SK-N-SH treated with all-trans-retinoic acid at 6 μM for 48 hours (cell line): Measurements from ENCODE around the gene MAP3K2.

Source experiments
- ARNTL ChIP-seq: fragments of 450-650 bp; formaldehyde crosslinking; IDR thresholded peaks from 2 replicates; pipeline ENCODE4 v1.5.0; 2020; ENCODE audit warnings: low read depth, mild to moderate bottlenecking, moderate library complexity, borderline replicate concordance
- CSDC2 ChIP-seq: fragments of 250-450 bp; sonication (Bioruptor Pico); IDR thresholded peaks from 2 replicates; pipeline ENCODE4 v1.5.0; 2020; ENCODE audit warnings: mild to moderate bottlenecking, moderate library complexity
- ESRRG ChIP-seq: fragments of 250-450 bp; sonication (Bioruptor Pico); IDR thresholded peaks from 2 replicates; pipeline ENCODE4 v1.6.1; 2021; ENCODE audit warnings: mild to moderate bottlenecking
- GLIS3 ChIP-seq: fragments of 250-450 bp; sonication (Bioruptor Pico); IDR thresholded peaks from 2 replicates; pipeline ENCODE4 v1.5.0; 2020; ENCODE audit warnings: mild to moderate bottlenecking, moderate library complexity
- PATZ1 ChIP-seq: fragments of 250-450 bp; sonication (Bioruptor Pico); IDR thresholded peaks from 2 replicates; pipeline ENCODE4 v1.8.0; 2020; ENCODE audit warnings: mild to moderate bottlenecking, moderate library complexity, borderline replicate concordance
- POU6F1 ChIP-seq: fragments of 250-450 bp; sonication (Bioruptor Pico); IDR thresholded peaks from 2 replicates; pipeline ENCODE4 v1.8.0; 2021; ENCODE audit warnings: low read depth, mild to moderate bottlenecking, moderate library complexity, borderline replicate concordance
- SNAI2 ChIP-seq: fragments of 250-450 bp; sonication (Bioruptor Pico); IDR thresholded peaks from 2 replicates; pipeline ENCODE4 v1.5.0; 2020; ENCODE audit warnings: mild to moderate bottlenecking, moderate library complexity
- TCF4 ChIP-seq: fragments of 250-450 bp; sonication (Bioruptor Pico); IDR thresholded peaks from 2 replicates; pipeline ENCODE4 v1.8.0; 2021; ENCODE audit warnings: mild to moderate bottlenecking, moderate library complexity, borderline replicate concordance
- TOX ChIP-seq: fragments of 250-450 bp; sonication (Bioruptor Pico); IDR thresholded peaks from 2 replicates; pipeline ENCODE4 v1.8.0; 2021; ENCODE audit warnings: mild to moderate bottlenecking, moderate library complexity, borderline replicate concordance
- ZFP3 ChIP-seq: fragments of 250-450 bp; sonication (Bioruptor Pico); IDR thresholded peaks from 2 replicates; pipeline ENCODE4 v1.5.0; 2020; ENCODE audit warnings: mild to moderate bottlenecking, moderate library complexity
- ZNF8 ChIP-seq: fragments of 450-650 bp; formaldehyde crosslinking; IDR thresholded peaks from 2 replicates; pipeline ENCODE4 v1.5.0; 2020; ENCODE audit warnings: mild to moderate bottlenecking, moderate library complexity

DNA sequence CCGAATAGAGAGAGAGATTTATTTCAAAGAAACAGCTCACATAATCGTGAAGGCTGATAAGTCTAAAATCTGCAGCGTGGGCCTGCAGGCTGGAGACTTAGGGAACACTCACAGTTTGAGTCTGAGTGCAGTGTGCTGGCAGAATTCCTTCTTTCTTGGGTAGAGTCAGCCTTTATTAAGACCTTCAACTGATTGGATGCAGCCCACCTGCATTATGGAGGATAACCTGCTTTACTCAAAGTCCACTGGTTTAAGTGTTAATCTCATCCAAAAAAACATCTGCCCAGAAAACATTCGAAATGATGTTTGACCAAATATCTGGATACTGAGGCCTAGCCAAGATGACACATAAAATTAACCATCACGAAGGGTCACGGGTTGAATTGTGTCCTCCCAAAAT lies 46.7 kb upstream of the MAP3K2 start:
- no peak for TF ChIP-seq ZNF8
- TF ChIP-seq PATZ1: no peak
- no peak for TF ChIP-seq GLIS3
- TF ChIP-seq TOX (CRISPR knock-in tag): no peak
- no peak for TF ChIP-seq TCF4 (CRISPR knock-in tag)
- TF ChIP-seq CSDC2 (CRISPR knock-in tag): no peak
- no peak for TF ChIP-seq ZFP3 (CRISPR knock-in tag)
- TF ChIP-seq POU6F1: no peak
- TF ChIP-seq ARNTL: no peak
- no peak for TF ChIP-seq ESRRG
- no peak for TF ChIP-seq SNAI2 (CRISPR knock-in tag)
